MM.1S (cell line): ENCODE results near the gene PPP1R1C.

Source experiments
- DNase-seq: peaks from one replicate; pipeline ENCODE4 v3.0.0-alpha.2; 2015
- H2AFZ ChIP-seq: fragments of 300-600 bp; sonication (generic); 2 replicates; pipeline ENCODE4 v1.6.0; 2016; ENCODE audit warnings: antibody characterized with exemption, low read length
- H3F3A ChIP-seq: fragments of 300-600 bp; sonication (generic); 2 replicates; pipeline ENCODE4 v1.6.1; 2016; ENCODE audit warnings: mild to moderate bottlenecking, antibody characterized with exemption, low read length, moderate library complexity, mixed read lengths; ENCODE audit not compliant: insufficient read depth
- H3K27ac ChIP-seq: fragments of 300-600 bp; sonication (generic); 2 replicates; pipeline ENCODE4 v1.5.1; 2016; ENCODE audit warnings: mild to moderate bottlenecking, low read length
- H3K27me3 ChIP-seq: fragments of 300-600 bp; sonication (generic); replicated peaks from 2 replicates; pipeline ENCODE4 v1.6.0; 2016; ENCODE audit warnings: low read length; ENCODE audit not compliant: insufficient read depth
- H3K36me3 ChIP-seq: fragments of 300-600 bp; sonication (generic); replicated peaks from 2 replicates; pipeline ENCODE4 v1.6.1; 2016; ENCODE audit warnings: mild to moderate bottlenecking, low read length, mixed read lengths; ENCODE audit not compliant: insufficient read depth
- H3K4me1 ChIP-seq: fragments of 300-600 bp; sonication (generic); 2 replicates; pipeline ENCODE4 v1.6.1; 2016; ENCODE audit warnings: low read length, mixed read lengths
- H3K4me2 ChIP-seq: fragments of 300-600 bp; sonication (generic); 2 replicates; pipeline ENCODE4 v1.6.0; 2016; ENCODE audit warnings: low read depth, low read length
- H3K4me3 ChIP-seq: fragments of 300-600 bp; sonication (generic); 2 replicates; pipeline ENCODE4 v1.5.1; 2016; ENCODE audit warnings: low read length, mixed read lengths
- H3K79me2 ChIP-seq: fragments of 300-600 bp; sonication (generic); 2 replicates; pipeline ENCODE4 v1.6.1; 2016; ENCODE audit warnings: mixed run types, low read length, mixed read lengths
- H3K9ac ChIP-seq: fragments of 300-600 bp; sonication (generic); 2 replicates; pipeline ENCODE4 v1.6.1; 2016; ENCODE audit warnings: low read length, mixed read lengths
- H3K9me2 ChIP-seq: fragments of 300-600 bp; sonication (generic); replicated peaks from 2 replicates; pipeline ENCODE4 v1.6.1; 2016; ENCODE audit warnings: mild to moderate bottlenecking, low read length, mixed read lengths; ENCODE audit not compliant: insufficient read depth
- H3K9me3 ChIP-seq: fragments of 300-600 bp; sonication (generic); replicated peaks from 2 replicates; pipeline ENCODE4 v1.6.1; 2016; ENCODE audit warnings: mild to moderate bottlenecking, low read length, mixed read lengths; ENCODE audit not compliant: insufficient read depth
- H4K20me1 ChIP-seq: fragments of 300-600 bp; sonication (generic); 2 replicates; pipeline ENCODE4 v1.6.1; 2016; ENCODE audit warnings: mild to moderate bottlenecking, low read length, moderate library complexity, mixed read lengths; ENCODE audit not compliant: insufficient read depth
- EZH2 ChIP-seq: fragments of 300-600 bp; sonication (generic); optimal IDR thresholded peaks from 2 replicates; pipeline ENCODE3; 2017; ENCODE audit warnings: low read depth, mild to moderate bottlenecking, antibody characterized with exemption, low read length, mixed read lengths
- EZH2phosphoT487 ChIP-seq: fragments of 300-600 bp; sonication (generic); IDR thresholded peaks from 2 replicates; pipeline ENCODE4 v1.6.1; 2018; ENCODE audit warnings: antibody characterized with exemption, low read length
- TF ChIP-seq, protein P1 (sequence below): fragments of 300-600 bp; sonication (generic); IDR thresholded peaks from 2 replicates; pipeline ENCODE4 v1.5.1; 2016; ENCODE audit warnings: antibody characterized with exemption, low read length, mixed read lengths

PPP1R1C gene

DNA sequence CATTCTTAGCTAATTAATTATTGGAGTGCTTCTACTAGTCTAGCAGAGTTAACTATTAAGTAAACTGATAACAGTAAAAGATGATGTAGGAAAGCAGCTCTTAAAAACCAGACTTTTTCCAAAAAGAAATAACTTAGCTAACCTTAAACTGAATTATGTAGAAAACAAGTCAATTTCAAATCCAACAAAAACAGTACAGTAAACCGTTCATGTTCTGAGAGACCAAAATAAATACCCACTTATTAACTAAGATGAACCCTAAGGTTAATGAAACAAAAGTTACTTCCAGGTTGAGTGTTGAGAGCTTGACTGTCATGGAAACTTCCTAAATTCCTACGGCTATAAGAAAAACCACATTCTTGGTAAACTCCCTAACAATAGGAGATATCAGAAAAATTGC is 181.2 kb downstream of the PPP1R1C start:
- Histone ChIP-seq H3K9me3 (no peaks in the 10 kb centered on the region), H3K4me1 (peaks cover 33% of the 10 kb centered on the region), H3K79me2 (no peaks in the 10 kb centered on the region), H3K27ac (no peak overlapping the region), H4K20me1 (no peaks in the 10 kb centered on the region), H3K9ac (no peak overlapping the region), H3K9me2 (no peaks in the 10 kb centered on the region), H2AFZ (no peak overlapping the region), H3K27me3 (no peaks in the 10 kb centered on the region), H3K4me3 (no peak overlapping the region), H3K36me3 (no peaks in the 10 kb centered on the region), H3F3A (peaks cover 12% of the 10 kb centered on the region), H3K4me2 (no peak overlapping the region)
- TF ChIP-seq, protein P1, sequence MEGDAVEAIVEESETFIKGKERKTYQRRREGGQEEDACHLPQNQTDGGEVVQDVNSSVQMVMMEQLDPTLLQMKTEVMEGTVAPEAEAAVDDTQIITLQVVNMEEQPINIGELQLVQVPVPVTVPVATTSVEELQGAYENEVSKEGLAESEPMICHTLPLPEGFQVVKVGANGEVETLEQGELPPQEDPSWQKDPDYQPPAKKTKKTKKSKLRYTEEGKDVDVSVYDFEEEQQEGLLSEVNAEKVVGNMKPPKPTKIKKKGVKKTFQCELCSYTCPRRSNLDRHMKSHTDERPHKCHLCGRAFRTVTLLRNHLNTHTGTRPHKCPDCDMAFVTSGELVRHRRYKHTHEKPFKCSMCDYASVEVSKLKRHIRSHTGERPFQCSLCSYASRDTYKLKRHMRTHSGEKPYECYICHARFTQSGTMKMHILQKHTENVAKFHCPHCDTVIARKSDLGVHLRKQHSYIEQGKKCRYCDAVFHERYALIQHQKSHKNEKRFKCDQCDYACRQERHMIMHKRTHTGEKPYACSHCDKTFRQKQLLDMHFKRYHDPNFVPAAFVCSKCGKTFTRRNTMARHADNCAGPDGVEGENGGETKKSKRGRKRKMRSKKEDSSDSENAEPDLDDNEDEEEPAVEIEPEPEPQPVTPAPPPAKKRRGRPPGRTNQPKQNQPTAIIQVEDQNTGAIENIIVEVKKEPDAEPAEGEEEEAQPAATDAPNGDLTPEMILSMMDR = no peak
- no peak for TF ChIP-seq EZH2phosphoT487
- TF ChIP-seq EZH2 = no peak
- no peak for DNase-seq
